Stimulated activated CD8-positive, alpha-beta memory T cell treated with anti-CD3 and anti-CD28 coated beads, Interleukin-4, amount 100 ng/mL, for 4 hours (primary cell): Measurements from ENCODE around the gene PROCA1.
"Not testable (repeated sequence)": the region's sequence is repeated elsewhere in the genome, so short reads cannot be mapped to it uniquely, and the experiment has no call there.

Experiments
- DNase-seq, 2 donors: peaks; one replicate each; pipeline ENCODE4 v3.0.0-alpha.2; 2020; ENCODE audit warnings: low read depth in 2 of 2, low spot score in 1 of 2

The PROCA1 gene

DNA sequence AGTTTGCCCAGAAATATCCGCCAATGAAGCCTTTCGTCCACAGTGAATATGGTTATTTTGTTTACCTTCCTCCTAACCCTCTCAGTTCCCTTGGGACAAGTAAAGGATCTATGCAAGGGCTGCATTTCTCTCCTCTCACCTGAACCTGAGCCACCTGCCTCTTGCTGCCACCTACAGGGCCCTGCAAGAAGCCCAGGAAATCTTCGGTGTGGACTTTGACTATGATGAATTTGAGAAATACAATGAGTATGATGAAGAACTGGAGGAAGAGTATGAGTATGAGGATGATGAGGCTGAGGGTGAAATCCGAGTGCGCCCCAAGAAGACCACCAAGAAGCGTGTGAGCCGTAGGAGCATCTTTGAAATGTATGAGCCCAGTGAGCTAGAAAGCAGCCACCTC is 35.7 kb downstream of the PROCA1 start:
- DNase-seq = no peak

DNA sequence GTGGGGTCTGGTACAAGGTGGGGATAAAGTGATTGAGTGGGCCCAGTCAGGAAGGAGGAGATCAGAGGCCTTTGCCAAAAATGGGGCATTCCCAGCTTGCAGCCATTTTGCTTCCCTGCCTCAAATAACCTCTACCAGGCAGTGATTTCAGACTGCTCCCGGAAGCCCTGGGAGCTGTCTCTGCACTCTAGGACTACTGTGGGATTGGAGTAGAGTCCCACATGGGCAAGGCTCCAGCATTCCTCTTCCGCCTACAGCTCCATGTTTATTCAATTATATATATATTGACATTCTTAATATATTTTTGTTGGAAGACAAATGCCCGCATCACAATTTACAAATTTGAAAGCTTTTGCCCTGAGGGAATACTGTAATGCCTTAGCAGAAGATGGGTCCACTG is 36.2 kb downstream of the PROCA1 start:
- DNase-seq = no peak

DNA sequence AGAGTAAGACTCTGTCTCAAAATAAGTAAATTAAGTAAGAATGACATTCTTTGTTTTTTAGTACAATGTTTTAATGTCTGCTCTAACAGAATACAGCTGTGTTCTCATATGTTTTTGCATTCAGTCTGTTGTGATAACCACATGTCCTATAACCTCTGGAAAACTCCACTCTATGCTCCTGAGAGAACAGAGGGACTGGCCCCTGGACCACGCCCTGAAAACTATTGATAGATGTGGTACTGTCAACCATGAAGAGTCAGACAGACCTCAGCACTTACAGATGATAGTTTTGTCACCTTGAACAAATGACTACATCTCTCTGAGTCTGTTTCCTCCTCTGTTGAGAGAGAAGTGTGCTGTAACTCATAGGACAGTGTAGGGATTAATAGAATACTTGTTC is 41.8 kb downstream of the PROCA1 start:
- DNase-seq = no peak

DNA sequence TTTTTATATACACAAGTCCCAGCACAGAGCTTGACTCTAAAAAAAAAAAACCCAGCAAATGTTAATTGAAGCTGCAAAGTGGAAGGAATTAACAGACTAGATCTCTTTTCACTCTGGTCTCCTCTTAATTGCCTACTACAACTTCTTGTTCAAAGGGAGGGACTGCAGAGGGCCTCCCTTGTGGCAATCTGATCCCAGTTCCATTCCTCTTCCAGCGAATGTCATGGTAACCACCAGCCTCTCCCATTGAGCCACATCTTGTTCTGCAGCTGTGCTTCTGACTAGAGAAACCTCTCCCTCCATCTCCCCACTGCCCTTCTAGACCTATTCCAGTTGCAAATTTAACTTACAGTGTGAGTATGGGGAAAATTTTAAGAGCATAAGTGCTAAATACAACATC is 43.8 kb downstream of the PROCA1 start:
- no peak for DNase-seq

DNA sequence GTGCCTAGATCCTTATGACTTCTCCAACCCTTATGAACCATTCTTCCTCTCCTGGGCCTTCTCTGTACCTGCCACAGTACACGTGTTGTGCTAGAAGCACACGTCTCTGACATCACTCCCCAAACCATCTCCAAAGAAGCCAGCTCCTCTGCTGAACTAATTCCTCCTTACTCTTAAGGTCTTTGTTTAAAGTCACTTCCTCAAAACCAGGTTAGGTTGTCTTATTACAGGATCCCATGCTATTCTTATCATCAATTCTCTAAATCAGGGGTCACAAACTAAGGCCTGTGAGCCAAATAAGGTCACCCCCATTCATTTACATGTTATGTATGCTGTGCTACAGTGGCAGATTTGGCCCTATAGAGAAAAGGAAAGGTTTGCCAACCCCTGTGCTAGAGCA is 45.7 kb downstream of the PROCA1 start:
- DNase-seq = no peak

DNA sequence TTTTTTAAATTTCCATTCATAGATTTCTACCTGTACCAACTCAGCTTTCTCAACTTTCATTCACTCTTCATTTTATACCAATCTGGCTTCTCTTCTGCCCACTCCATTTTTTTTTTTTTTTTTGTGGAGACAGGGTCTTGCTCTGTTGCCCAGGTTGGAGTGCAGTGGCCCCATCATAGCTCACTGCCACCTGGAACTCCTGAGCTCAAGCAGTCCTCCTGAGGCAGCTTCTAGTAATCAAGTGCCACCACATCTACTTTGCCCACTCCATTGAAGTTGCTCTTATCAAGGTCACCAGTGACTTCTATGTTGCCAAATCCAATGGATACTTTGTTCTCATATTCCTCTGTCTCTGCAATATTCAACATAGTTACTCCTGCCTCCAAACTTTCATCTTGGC is 48.0 kb downstream of the PROCA1 start:
- DNase-seq = no peak

DNA sequence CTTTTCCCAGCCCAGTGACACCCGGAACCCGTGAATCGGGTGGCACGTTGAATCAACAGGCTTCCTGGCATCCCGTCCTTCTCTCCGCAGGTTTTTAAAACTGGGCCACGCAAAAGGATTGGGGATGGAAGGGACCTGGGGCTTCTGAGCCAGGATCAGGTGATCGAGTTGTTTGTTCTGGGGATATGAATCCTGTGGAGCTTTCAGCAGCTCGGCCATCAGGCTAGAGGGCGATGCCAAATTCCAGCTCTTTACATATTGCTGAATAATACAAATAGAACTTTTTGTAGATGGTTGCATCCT is 49.2 kb downstream of the PROCA1 start:
- no peak for DNase-seq

DNA sequence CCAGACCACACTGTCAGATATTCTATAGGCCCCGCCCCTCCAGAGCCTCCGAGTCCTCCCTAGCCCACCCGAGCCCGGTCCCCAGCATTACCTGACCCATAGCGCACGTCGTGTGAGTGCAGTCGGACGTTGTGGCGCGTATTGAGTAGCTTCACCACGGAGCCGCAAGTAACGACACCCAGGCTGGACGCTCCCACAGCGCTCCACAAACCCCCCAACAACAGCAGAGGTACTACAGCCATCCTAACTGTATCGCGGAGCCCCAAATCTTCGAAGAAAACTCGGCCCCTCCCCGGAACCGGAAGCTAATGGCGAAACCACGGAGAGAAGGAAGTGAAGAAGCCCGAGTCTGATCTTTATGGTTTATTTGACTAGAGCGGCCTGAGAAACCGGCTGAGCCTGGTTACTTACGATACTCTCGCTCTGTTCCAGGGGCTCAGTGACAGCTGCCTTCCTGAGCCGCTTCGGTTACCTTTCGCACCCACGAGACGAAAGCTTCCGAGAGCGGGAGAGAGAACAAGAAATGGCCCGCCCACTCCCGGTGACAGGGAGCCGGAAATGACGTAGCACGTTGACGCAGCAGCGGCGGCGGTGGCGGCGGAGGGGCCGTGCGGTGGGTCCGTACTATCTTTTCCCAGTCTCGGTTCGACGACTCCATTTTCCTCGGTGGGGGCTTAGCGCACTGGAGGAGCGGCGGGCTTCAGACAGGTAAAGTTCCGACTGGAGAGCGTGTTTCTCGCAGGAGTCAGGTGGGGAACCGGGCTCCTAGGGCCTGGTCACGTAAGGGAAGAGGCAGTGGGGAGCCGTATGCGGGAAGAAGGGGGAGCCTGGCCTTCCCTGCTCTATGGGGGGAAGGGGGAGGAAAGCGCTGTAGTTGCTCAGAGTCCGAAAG is 49.8 kb downstream of the PROCA1 start, which contains the start of the genes SDF2 and SUPT6H:
SDF2 (minus strand) TSS at position 272 of the 892 bp plus-strand sequence; CDS start at position 242, 30 bp downstream.
SUPT6H (plus strand) TSS at position 571 of the 892 bp plus-strand sequence. CDS start 11,197 bp downstream, outside the sequence.
- peak; percentile 83 to 96 for DNase-seq

DNA sequence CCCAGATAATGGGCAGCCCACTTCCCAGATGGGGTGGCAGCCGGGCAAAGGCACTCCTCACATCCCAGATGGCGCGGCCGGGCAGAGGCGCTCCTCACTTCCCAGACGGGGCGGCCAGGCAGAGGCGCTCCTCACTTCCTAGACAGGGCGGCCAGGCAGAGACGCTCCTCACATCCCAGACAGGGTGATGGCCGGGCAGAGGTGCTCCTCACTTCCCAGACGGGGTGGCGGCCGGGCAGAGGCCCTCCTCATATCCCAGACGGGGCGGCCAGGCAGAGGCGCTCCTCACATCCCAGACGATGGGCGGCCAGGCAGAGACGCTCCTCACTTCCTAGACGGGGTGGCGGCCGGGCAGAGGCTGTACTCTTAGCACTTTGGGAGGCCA is 52.2 kb downstream of the PROCA1 start:
- not testable (repeated sequence) for DNase-seq

DNA sequence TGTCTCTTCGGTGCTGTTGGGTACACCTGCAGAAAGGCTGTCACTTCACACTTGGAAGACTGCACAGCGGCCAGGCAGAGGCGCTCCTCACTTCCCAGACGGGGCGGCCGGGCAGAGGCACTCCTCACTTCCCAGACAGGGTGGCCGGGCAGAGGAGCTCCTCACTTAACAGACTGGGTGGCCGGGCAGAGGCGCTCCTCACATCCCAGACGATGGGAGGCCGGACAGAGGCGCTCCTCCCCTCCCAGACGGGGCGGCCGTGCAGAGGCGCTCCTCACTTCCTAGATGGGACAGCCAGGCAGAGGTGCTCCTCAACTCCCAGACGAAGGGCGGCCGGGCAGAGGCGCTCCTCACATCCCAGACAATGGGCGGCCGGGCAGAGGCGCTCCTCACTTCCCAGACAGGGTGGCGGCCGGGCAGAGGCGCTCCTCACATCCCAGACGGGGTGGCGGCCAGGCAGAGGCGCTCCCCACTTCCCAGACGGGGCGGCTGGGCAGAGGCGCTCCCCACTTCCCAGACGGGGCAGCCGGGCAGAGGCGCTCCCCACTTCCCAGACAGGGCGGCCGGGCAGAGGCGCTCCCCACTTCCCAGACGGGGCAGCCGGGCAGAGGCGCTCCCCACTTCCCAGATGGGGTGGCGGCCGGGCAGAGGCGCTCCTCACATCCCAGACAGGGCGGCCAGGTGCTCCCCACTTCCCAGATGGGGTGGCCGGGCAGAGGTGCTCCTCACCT is 52.8 kb downstream of the PROCA1 start:
- DNase-seq = not testable (repeated sequence)

DNA sequence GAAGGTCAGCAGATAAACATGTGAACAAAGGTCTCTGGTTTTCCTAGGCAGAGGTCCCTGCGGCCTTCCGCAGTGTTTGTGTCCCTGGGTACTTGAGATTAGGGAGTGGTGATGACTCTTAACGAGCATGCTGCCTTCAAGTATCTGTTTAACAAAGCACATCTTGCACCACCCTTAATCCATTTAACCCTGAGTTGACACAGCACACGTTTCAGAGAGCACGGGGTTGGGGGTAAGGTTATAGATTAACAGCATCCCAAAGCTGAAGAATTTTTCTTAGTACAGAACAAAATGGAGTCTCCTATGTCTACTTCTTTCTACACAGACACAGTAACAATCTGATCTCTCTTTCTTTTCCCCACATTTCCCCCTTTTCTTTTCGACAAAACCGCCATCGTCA is 53.3 kb downstream of the PROCA1 start:
- DNase-seq = not testable (repeated sequence)

DNA sequence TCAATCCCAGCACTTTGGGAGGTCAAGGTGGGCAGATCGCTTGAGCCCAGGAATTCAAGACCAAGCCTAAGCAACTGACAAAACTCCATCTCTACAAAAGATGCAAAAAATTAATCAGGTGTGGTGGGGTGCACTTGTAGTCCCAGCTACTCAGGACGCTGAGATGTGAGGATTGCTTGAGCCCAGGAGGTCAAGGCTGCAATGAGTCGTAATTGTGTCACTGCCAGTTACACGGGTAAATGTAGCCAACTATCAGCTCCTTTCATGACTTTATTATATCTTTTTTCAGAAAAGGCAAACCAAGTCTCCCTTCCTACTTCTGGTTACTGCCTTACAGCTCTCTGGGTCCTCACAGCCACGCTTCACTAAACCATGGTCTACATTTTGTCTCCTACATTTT is 53.9 kb downstream of the PROCA1 start:
- DNase-seq = no peak

DNA sequence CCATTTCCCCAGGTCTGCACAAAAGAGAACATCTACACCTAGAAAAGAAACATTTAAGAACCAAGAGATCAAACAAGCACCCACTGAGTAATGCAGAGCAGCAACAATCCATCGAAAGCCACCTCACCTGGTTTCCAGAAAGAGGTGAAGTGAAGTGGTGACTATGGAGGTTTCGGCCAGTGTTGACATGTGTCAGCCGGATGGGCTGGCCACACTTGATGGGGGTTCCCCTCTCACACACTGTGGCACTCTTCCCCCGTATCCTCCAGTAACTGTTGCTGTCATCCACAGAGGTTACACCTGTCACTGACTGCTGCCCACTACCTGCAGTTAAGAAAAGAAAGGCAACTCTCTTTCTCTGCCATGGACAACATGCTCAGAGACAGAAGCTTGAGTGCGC is 56.5 kb downstream of the PROCA1 start:
- no peak for DNase-seq
